Mucosa of descending colon (tissue), 3 donors: ENCODE results near the gene NTRK3. TPM values are rescaled to one million over a fixed set of nuclear protein-coding genes. Genes with fewer than 3 reads are reported as not detected.
A peak's percentile ranks its signal among the peaks of the same experiment; 100 is the strongest.

Experiments used
- ATAC-seq: fragments of 200-7000 bp; cut with Tn5 transposase; one replicate; pipeline ENCODE4 v1.9.1; 2020; ENCODE audit warnings: mild to moderate bottlenecking, moderate library complexity
- DNase-seq, 3 donors: peaks; one replicate each; pipeline ENCODE4 v3.0.0-alpha.2; 2020
- H3K36me3 ChIP-seq: fragments of 200-600 bp; one replicate; pipeline ENCODE4 v1.8.0; 2021; ENCODE audit warnings: low read depth, mild to moderate bottlenecking
- H3K4me1 ChIP-seq: fragments of 200-600 bp; one replicate; pipeline ENCODE4 v1.8.0; 2021; ENCODE audit warnings: low read depth, mild to moderate bottlenecking
- H3K4me3 ChIP-seq: fragments of 200-600 bp; one replicate; pipeline ENCODE4 v1.8.0; 2021; ENCODE audit warnings: mild to moderate bottlenecking
- H3K9me3 ChIP-seq: fragments of 200-600 bp; one replicate; pipeline ENCODE4 v1.8.0; 2021; ENCODE audit warnings: mild to moderate bottlenecking
- CTCF ChIP-seq: fragments of 200-600 bp; IDR thresholded peaks from one replicate; pipeline ENCODE4 v1.8.0; 2022; ENCODE audit warnings: antibody characterized with exemption, mild to moderate bottlenecking
- intact Hi-C, 2 donors: fragments of 100-400 bp; cut with DNase I in 1 of 2; cut with micrococcal nuclease in 1 of 2; formaldehyde crosslinking; loops; one replicate each; pipeline versions ENCODE4 v1.11.0 to v1.11.1; 2022; cut with DNase I, micrococcal nuclease
- total RNA-seq, 3 donors: library from RNA; stranded (reverse); fragmentation: NEBNext Ultra II Directional in 2 of 3; extraction: Animal tissue kit (Norgen Biotek cat#: 25700) in 2 of 3; gene quantifications; one replicate each; pipeline versions ENCODE4 v1.2.1 to v1.2.4, GENCODE V29; 2021 to 2023
- donor health status: DM: no; HTN: no; CAD: no; lungs with moderate emphysema.
- donor health status: DM: no; HTN: no; CAD: no.
- donor health status: DM: no; HTN: yes; CAD: no.

Gene NTRK3
- total RNA-seq, 3 donors from 2014 or later: 0.78 to 2.8 (median 2.1) TPM

- ATAC-seq: no peak
- DNase-seq: no peak
- Histone ChIP-seq H3K4me3 (no peak overlapping the region), H3K9me3 (no peaks in the 10 kb centered on the region), H3K4me1 (peaks cover 2% of the 10 kb centered on the region), H3K36me3 (no peaks in the 10 kb centered on the region)
- TF ChIP-seq CTCF: no peak
- intact Hi-C loops: no loop called here
These were observed 963 bp upstream of the NTRK3 start for GRCh38 chr15:88257311-88258092.

- no peak for TF ChIP-seq CTCF
- DNase-seq: no peak
- Histone ChIP-seq H3K9me3 (no peaks in the 10 kb centered on the region), H3K4me3 (no peak overlapping the region), H3K4me1 (peaks cover 2% of the 10 kb centered on the region), H3K36me3 (no peaks in the 10 kb centered on the region)
- intact Hi-C loops: no loop called here
- ATAC-seq: peak; percentile 44
These were observed 858 bp downstream of the NTRK3 start for GRCh38 chr15:88255484-88256278.

GRCh38 chr15:88255087-88255483, 1.5 kb downstream of the NTRK3 start:
- DNase-seq (no peak), ATAC-seq (no peak)
- intact Hi-C loops: no loop called here
- H3K36me3 ChIP-seq: no peaks in the 10 kb centered on the region
- no peak overlapping the region for H3K4me3 ChIP-seq
- H3K4me1 ChIP-seq: peaks cover 2% of the 10 kb centered on the region
- H3K9me3 ChIP-seq: no peaks in the 10 kb centered on the region
- no peak for TF ChIP-seq CTCF

- TF ChIP-seq CTCF: no peak
- H3K4me1 ChIP-seq: peaks cover 2% of the 10 kb centered on the region
- H3K9me3 ChIP-seq: no peaks in the 10 kb centered on the region
- no peak for DNase-seq
- H3K36me3 ChIP-seq: no peaks in the 10 kb centered on the region
- ATAC-seq: no peak
- no peak overlapping the region for H3K4me3 ChIP-seq
- intact Hi-C loops: no loop called here
These were observed 4.1 kb downstream of the NTRK3 start for GRCh38 chr15:88252441-88252840.

GRCh38 chr15:88250826-88251225, 5.7 kb downstream of the NTRK3 start:
- no peaks in the 10 kb centered on the region for H3K4me1 ChIP-seq
- no peaks in the 10 kb centered on the region for H3K36me3 ChIP-seq
- H3K4me3 ChIP-seq: no peak overlapping the region
- intact Hi-C loops: no loop called here
- DNase-seq: no peak
- no peaks in the 10 kb centered on the region for H3K9me3 ChIP-seq
- no peak for ATAC-seq
- no peak for TF ChIP-seq CTCF
